NB4 (cell line): ENCODE results near the gene CFAP97D2.
A peak's percentile ranks its signal among the peaks of the same experiment; 100 is the strongest.

Source experiments
- DNase-seq: peaks from one replicate; pipeline ENCODE4 v3.0.0; 2010; ENCODE audit warnings: low read depth
- H3K4me3 ChIP-seq: one replicate; pipeline ENCODE4 v1.5.1; 2011; ENCODE audit warnings: mild to moderate bottlenecking, low read depth, low read length, moderate library complexity
- CTCF ChIP-seq: IDR thresholded peaks from one replicate; pipeline ENCODE4 v1.5.1; 2012; ENCODE audit warnings: low read depth, low read length
- MYC ChIP-seq: IDR thresholded peaks from 2 replicates; pipeline ENCODE4 v1.6.1; 2011; ENCODE audit warnings: low read depth, low read length
- POLR2A ChIP-seq: IDR thresholded peaks from 2 replicates; pipeline ENCODE4 v1.6.1; 2011; ENCODE audit warnings: mild to moderate bottlenecking; ENCODE audit not compliant: insufficient read length; ENCODE audit errors: extremely low read depth
- TF ChIP-seq, protein P1 (sequence below): IDR thresholded peaks from 2 replicates; pipeline ENCODE4 v1.6.1; 2011; ENCODE audit warnings: low read depth, low read length

Gene CFAP97D2

GRCh38 chr13:114136576-114136975 is 42.5 kb upstream of the CFAP97D2 start:
- DNase-seq: no peak
- no peak overlapping the region for H3K4me3 ChIP-seq
- TF ChIP-seq, protein P1, sequence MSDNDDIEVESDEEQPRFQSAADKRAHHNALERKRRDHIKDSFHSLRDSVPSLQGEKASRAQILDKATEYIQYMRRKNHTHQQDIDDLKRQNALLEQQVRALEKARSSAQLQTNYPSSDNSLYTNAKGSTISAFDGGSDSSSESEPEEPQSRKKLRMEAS: no peak
- TF ChIP-seq POLR2A (no peak), CTCF (no peak), MYC (no peak)

- peak; percentile 70 for DNase-seq
- TF ChIP-seq POLR2A: no peak
- TF ChIP-seq, protein P1: 0 out of 2 replicates have a peak, but pooled peaks have one; percentile 16
- H3K4me3 ChIP-seq: peak overlapping the region; percentile 21
Observed at GRCh38 chr13:114140131-114140905, 38.7 kb upstream of the CFAP97D2 start.

GRCh38 chr13:114140906-114141250 is 38.2 kb upstream of the CFAP97D2 start:
- no peak overlapping the region for H3K4me3 ChIP-seq
- TF ChIP-seq, protein P1: no peak

DNA sequence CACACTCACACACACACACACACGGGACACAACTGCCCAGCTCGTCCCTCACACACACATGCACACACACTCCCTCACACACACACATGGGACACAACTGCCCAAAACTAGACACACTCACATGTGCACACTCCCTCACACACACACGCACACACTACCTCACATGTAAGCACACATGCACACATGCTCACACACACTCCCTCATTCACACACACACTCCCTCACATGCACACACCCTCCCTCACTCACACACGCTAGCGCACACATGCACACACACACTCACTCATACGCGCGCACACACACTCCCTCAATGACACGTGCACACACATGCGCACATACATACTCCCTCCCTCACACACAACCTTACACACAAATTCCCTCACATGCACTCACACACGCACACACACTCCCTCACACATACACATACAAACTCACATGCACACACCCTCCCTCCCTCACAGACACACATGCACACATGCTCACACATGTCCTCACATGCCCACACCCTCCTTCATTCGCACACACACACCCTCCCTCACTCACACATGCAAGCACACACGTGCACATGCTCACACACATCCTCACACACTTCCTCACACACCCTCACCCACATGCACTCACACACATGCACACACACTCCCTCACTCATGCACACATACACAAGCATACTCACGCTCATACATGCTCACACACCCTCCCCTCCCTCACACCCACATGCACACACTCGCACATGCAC is 37.6 kb upstream of the CFAP97D2 start:
- no peak overlapping the region for H3K4me3 ChIP-seq
- DNase-seq: no peak
- TF ChIP-seq, protein P1: peak; percentile 46; the same call in 1 of the 2 replicates
- TF ChIP-seq POLR2A: no peak

More at GRCh38 chr13:114140906-114141250, 38.2 kb upstream of the CFAP97D2 start:
- no peak for DNase-seq

- TF ChIP-seq, protein P1: no peak
- no peak for TF ChIP-seq POLR2A
- no peak overlapping the region for H3K4me3 ChIP-seq
- no peak for DNase-seq
Observed at GRCh38 chr13:114142137-114142550, 36.9 kb upstream of the CFAP97D2 start.

DNA sequence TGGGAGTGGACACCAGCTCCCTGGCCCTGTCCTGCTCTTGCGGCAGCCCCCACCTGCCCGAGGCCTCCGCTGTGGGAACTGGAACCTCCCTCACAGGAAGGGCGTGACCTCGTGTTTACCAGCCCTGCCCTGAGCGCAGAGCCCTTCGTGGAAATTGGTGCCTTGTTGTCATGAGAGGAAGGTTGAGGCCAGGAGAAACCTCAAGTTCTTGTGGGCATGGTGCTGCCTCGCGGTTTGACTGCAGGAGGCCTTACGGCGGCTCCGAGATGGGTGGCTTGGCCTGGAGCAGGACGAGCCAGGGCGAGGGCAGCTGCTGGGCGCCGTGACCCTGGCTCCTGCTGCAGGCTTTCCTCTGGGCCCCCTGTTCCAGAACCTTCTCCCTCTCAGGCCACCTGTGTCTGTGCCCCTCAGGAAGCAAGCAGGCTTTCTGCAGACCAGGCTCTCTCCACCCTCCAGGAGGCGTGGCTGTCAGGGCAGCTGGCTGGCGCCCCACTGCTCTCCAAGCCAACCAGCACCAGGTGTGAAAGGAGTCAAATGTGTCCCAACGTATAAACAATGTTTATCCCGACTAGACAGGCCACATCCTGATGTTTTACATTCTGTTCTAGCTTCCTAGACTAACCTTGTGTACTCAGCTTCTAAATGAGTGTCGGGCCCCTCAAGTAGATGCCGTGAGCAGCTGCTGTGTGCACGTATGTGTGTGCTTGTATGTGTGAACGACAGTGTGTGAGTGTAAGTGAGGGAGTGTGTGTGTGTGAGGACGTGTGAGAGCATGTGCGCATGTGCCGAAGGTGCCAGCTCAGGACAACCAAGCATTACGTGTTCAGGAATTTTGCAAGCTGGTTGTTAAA is 36.2 kb upstream of the CFAP97D2 start:
- TF ChIP-seq, protein P1: no peak
- TF ChIP-seq CTCF (no peak), MYC (no peak), POLR2A (no peak)
- no peak overlapping the region for H3K4me3 ChIP-seq
- peak; percentile 42 for DNase-seq

DNA sequence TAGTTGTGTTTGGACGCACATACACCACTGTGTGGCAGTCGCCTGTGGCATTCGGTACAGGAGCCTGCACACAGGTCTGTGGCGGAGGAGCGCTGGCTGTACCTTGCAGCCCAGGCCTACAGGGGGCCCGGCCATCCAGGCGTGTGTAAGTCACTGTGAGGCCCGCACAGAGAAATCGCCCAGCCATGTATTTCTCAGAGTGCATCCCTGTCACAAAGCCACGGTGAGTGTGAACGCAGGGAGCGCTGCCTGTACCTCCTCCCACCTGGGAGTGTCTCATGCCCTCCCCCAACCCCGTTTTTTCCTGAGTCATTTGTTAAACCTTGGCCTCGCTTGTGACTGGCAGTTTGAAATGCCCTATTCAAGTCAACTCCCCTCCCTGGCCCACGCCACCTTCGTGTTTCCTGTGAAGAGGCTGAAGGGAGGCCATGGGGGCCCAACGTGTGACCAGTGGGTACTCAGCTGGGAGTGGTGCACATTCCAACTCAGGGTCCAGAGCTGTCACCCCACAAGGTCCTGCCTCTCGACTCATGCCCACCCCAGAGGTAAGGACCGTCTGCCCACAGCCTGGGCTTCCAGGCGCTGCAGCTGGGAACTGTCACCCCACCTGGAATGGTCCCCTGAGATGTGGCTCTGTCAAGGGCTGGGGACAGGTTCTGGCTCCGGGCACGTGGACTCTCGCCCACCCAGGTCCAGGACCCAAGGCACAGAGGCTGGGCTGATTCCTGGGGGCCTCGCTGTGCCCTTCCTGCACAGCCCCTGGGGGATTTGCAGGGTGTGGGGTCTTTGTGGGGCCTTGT is 35.1 kb upstream of the CFAP97D2 start:
- TF ChIP-seq CTCF: peak; percentile 18
- no peak for TF ChIP-seq POLR2A
- TF ChIP-seq, protein P1: no peak
- no peak for TF ChIP-seq MYC
- peak; percentile 38 for DNase-seq
- H3K4me3 ChIP-seq: no peak overlapping the region
